OCI-LY3 (cell line): ENCODE measurements around the gene IFT27.

ENCODE experiments used
- EZH2phosphoT487 ChIP-seq: fragments of 200-600 bp; shearing (Covaris generic); IDR thresholded peaks from 2 replicates; pipeline ENCODE4 v1.6.1; 2018; ENCODE audit warnings: antibody characterized with exemption, mixed run types, low read depth
- TF ChIP-seq, protein P1 (sequence below): fragments of 200-600, 300-600 bp; sonication (generic); IDR thresholded peaks from 2 replicates; pipeline ENCODE4 v1.5.1; 2014; ENCODE audit warnings: antibody characterized with exemption, low read length, low read depth

DNA sequence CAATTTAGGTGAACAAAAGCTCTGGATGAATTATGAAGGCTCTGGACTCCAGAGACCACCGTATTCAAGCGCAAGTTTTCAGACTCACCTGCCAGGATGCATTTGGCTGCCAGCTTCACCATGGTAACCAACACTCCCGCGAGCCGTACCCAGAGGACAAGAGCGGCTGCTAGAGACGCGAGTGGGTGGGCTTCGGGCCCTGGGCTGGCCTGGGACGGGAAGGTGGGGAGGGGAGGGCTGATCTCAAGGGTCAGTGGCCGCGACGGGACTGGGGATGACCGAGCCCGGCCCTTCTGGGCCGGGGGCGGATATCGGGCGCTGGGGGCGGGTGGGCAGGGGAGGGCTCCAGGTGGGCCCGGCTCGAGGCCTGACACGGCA lies 344 bp downstream of the IFT27 start:
- TF ChIP-seq, protein P1, sequence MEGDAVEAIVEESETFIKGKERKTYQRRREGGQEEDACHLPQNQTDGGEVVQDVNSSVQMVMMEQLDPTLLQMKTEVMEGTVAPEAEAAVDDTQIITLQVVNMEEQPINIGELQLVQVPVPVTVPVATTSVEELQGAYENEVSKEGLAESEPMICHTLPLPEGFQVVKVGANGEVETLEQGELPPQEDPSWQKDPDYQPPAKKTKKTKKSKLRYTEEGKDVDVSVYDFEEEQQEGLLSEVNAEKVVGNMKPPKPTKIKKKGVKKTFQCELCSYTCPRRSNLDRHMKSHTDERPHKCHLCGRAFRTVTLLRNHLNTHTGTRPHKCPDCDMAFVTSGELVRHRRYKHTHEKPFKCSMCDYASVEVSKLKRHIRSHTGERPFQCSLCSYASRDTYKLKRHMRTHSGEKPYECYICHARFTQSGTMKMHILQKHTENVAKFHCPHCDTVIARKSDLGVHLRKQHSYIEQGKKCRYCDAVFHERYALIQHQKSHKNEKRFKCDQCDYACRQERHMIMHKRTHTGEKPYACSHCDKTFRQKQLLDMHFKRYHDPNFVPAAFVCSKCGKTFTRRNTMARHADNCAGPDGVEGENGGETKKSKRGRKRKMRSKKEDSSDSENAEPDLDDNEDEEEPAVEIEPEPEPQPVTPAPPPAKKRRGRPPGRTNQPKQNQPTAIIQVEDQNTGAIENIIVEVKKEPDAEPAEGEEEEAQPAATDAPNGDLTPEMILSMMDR = no peak
- no peak for TF ChIP-seq EZH2phosphoT487
